ENCODE measurements around the gene INPP5F. TPM values are rescaled to one million over a fixed set of nuclear protein-coding genes. Genes with fewer than 3 reads are reported as not detected.

Gene INPP5F
- total and polyA plus RNA-seq, 9 of the 15 experiments (the other 6 are each of a cell fraction or from before 2014, with no cell fraction given), result 1.6 to 7.3 (median 6.0) TPM

DNA sequence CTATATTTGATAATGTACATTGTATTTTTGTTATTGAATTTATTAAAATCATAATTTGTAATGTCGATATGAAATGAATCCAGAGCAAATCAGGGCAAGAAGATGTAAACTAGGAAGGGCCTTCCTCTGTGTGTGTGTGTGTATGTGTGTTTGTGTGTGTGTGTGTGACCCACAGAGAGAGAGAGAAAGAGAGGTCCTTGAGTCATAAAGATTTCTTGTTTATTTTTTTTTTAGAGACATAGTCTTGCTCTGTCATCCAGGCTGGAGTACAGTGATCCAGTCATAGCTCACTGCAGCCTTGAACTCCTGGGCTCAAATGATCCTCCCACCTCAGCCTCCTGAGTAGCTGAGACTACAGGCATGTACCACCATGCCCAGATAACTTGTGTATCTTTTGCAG, 50.7 kb downstream of the INPP5F start:
- 36% methylated on average over 1 of the region's 1 CpG for WGBS (ENCODE audit: insufficient coverage, low coverage, missing lambda C conversion rate)
- H4K20me1 ChIP-seq (replicated peaks; ENCODE audit: control insufficient read depth, insufficient read depth, low read length), result no peaks in the 10 kb centered on the region
- H3K36me3 ChIP-seq (ENCODE audit: control insufficient read depth, insufficient read depth, low read length), result no peaks in the 10 kb centered on the region
- no peak overlapping the region for H3K9ac ChIP-seq (ENCODE audit: insufficient read depth in 1 of 2, low read depth in 2 of 2, low read length in 2 of 2)
- no peaks in the 10 kb centered on the region for H3K27me3 ChIP-seq (ENCODE audit: control insufficient read depth in 2 of 2, insufficient read depth in 2 of 2, low read length in 2 of 2)
- no peak overlapping the region for H3K4me2 ChIP-seq (ENCODE audit: insufficient read depth, low read length)
- H3K4me1 ChIP-seq (replicated peaks in 1 of 2; ENCODE audit: control insufficient read depth in 2 of 2, insufficient read depth in 2 of 2, low read length in 2 of 2), result no peaks in the 10 kb centered on the region
- in situ Hi-C loops (cut with MboI), result no loop called here
- BruUV-seq (replicated peaks), result no TSS peak
- no peak overlapping the region for H2AFZ ChIP-seq (ENCODE audit: low read depth, low read length)
- H3K4me3 ChIP-seq, result no peak overlapping the region
- H3K79me2 ChIP-seq (ENCODE audit: control insufficient read depth, insufficient read depth, low read length), result no peaks in the 10 kb centered on the region
- FAIRE-seq, result no peak
- POLR2A ChIA-PET, result no interaction called here
- CTCF ChIA-PET (ENCODE audit: low intra/inter-chr PET ratio), result no interaction called here
- intact Hi-C loops (cut with micrococcal nuclease), result no loop called here
- no peak for ATAC-seq
- DNase-seq (ENCODE audit: extremely low read depth in 1 of 4, low spot score in 3 of 4), result no peak
- TF ChIP-seq ZZZ3 (IDR thresholded peaks at IDR 0.05), result no peak
- no peak for TF ChIP-seq HNRNPK (IDR thresholded peaks at IDR 0.05; ENCODE audit: low read depth, low read length, poor library complexity, severe bottlenecking)
- TF ChIP-seq, protein P1, sequence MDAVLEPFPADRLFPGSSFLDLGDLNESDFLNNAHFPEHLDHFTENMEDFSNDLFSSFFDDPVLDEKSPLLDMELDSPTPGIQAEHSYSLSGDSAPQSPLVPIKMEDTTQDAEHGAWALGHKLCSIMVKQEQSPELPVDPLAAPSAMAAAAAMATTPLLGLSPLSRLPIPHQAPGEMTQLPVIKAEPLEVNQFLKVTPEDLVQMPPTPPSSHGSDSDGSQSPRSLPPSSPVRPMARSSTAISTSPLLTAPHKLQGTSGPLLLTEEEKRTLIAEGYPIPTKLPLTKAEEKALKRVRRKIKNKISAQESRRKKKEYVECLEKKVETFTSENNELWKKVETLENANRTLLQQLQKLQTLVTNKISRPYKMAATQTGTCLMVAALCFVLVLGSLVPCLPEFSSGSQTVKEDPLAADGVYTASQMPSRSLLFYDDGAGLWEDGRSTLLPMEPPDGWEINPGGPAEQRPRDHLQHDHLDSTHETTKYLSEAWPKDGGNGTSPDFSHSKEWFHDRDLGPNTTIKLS (IDR thresholded peaks at IDR 0.05; ENCODE audit: borderline replicate concordance, low read depth), result no peak
- no peak for TF ChIP-seq ZNF184 (CRISPR knock-in tag; IDR thresholded peaks at IDR 0.05)
- no peak for TF ChIP-seq BHLHE40 (IDR thresholded peaks at IDR 0.05; ENCODE audit: low read length)
- no peak for TF ChIP-seq DDX20 (tag; IDR thresholded peaks at IDR 0.05; ENCODE audit: low read depth)
- H3K27ac ChIP-seq (ENCODE audit: extremely low read depth, low read depth, low read length), result no peak overlapping the region
- H3K9me1 ChIP-seq (ENCODE audit: control insufficient read depth, insufficient read depth, low read length), result no peaks in the 10 kb centered on the region
- no peaks in the 10 kb centered on the region for H3K9me3 ChIP-seq (replicated peaks; ENCODE audit: control insufficient read depth, insufficient read depth, low read depth, low read length)

Measured in K562 (cell line).